T-helper 2 cell treated with Interferon-gamma antibody and Interleukin-4, amounts not matched to agents 100 ng/mL and 5 ng/mL, for 36 hours (primary cell): Measurements from ENCODE around the gene EIF6. TPM values are rescaled to one million over a fixed set of nuclear protein-coding genes. Genes with fewer than 3 reads are reported as not detected.

ENCODE experiments used
- intact Hi-C: fragments of 100-400 bp; cut with micrococcal nuclease; formaldehyde crosslinking; loops from one replicate; pipeline ENCODE4 v1.15.1; 2023
- total RNA-seq: library from RNA; stranded (reverse); gene quantifications from 2 replicates; pipeline ENCODE4 v1.2.3, GENCODE V29; 2022

EIF6 gene
- total RNA-seq, 1 donor from 2014 or later, result 112 TPM

DNA sequence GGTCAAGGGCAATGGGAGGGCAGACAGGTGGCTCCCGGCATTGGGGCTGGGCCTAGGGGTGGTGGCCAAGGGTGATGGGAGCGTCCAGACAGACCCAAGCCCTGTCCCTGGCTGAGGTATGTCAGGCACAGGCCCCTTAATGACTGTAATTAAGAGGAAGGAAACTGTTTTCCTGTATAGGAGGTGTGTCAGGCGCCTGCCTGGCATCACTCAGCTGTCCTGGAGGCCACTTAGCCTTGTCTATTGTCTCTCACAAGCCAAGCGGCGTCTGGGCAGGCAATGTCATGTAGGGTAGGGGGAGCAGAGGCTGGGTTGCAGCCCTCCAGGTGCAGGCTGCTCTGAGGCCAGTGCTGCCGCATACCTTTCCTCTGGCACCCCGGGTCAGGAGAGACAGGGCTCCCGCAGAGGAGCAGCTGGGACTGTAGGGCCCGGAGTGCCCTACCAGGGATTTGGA, 11.6 kb upstream of the EIF6 start:
- intact Hi-C loops, result no loop called here

DNA sequence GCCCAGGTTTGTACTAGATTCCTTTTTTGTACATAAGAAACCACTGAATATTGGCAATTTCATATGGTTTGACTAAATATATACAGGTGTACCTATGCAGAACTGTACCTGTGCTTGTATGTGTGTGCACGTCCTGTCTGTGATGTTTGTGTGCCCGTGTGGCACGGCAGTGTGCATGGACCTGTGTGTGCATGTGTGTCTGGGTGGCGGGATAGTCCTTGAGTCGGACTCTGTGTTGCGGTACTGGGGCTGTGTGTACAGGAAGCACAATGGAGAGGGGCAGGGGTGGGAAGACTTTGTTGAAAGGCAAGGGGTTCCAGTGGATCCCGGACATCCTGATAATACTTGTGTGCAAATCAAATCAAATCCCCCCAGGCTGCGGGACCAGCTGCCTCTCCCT, 11.1 kb upstream of the EIF6 start:
- intact Hi-C loops, result no loop called here

DNA sequence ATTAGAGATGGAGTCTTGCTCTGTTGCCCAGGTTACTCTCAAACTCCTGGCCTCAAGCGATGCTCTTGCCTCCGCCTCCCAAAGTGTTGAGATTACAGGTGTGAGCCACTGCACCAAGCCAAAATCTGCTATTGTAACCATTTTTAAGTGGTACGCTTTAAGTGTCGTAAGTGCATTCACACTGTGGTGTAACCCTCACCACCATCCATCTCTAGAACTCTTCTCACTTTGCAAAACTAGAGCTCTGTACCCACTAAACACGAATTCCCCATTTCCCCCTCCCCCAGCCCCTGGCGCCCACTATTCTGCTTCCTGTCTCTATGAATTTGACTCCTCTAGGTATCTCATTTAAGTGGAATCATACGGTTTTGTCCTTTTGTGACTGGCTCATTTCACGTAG, 10.5 kb upstream of the EIF6 start:
- intact Hi-C loops, result no loop called here

DNA sequence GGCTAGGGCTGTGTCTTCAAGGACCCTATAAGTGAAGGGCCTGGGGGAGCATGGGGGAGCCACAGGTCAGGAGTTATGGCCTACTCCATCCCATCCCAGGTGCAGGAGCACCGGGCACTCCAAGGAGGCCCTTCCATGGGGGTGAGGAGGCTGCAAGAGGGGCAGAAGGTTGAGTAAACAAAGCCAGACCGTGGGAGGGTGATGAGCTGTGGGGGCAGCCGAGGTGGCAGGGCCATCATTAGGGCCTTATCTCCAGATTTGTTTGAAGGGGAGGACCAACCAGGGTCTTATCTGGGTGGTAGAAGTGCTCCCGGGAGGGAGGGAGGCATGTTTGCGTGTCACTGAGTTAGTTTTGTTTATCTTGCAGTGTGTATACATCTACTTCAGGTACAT, 9.7 kb upstream of the EIF6 start:
- intact Hi-C loops, result no loop called here

DNA sequence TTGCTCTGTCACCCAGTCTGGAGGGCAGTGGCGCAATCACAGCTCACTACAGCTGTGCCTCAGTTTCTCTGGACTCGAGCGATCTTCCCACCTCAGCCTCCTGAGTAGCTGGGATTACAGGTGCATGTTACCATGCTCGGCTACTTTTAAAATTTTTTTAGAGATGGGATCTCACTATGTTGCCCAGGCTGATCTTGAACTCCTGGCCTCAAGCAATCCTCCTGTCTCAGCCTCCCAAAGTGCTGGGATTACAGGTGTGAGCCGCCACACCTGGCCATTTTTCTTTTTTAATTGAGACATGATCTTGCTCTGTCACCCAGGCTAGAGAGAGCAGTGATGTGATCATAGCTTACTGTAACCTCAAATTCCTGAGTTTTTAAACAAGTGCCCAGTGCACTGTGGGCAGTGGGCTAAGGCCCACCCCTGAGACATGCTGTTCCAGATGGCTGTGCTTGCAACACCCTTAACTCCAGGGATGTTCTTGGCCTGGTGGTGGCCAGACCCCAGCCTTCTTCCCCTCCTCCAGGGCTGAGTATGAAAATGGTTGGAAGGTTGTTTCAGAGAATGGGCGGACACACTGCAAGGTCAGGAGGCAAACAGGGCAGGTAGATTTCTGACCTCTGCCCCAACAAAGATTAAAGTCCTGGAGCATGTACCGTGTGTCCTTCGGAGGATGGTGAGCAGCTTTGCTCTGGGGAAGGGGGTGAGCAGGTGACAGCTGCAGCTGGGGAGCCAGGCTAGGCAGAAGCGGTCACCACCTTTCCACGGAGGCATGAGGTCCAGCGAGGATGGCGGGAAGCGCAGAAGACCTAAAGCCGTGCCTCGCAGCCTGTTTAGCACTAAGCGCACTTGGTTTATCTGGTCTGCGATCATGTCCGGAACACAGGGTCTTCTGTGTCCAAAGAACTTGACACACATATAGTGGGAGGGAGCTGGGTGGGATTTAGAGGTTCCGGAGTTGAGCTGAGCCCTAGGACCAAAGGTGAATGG, 9.0 kb upstream of the EIF6 start:
- intact Hi-C loops, result no loop called here

DNA sequence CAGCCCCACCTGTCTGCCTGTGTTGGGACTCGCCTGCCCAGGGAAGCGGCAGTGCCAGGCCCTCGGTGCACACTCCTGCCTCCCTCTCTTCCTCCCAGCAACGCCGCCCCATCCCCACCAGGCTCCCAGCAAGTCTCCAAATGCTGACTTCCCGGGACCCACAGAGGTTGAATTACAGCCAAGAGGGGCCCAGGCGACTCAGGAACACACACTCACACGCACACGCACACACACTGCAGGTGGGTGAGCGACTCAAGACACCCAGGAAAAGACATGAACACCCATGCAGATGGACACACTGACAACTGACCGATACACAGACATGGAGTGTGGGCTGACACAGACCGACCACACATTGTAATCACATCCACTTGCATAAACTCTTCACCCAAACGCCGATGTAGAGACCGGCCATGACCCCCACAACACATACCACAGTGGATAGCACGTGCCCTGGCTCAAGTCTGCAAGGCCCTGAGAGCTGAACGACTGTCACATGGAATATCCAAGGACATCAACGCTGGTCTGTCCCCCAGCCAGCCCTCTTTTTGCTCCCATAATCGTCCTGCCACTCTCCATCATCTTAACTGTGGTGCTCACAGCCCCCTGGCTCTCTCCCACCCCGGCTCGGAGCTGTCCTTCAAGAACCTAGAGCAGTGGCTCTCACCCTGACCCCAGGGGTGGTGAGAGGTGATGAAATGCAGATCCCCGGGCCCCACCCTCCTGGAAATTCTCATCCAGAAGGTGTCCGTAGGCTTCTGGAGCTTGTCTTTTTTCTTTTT, 8.1 kb upstream of the EIF6 start:
- intact Hi-C loops, result no loop called here

DNA sequence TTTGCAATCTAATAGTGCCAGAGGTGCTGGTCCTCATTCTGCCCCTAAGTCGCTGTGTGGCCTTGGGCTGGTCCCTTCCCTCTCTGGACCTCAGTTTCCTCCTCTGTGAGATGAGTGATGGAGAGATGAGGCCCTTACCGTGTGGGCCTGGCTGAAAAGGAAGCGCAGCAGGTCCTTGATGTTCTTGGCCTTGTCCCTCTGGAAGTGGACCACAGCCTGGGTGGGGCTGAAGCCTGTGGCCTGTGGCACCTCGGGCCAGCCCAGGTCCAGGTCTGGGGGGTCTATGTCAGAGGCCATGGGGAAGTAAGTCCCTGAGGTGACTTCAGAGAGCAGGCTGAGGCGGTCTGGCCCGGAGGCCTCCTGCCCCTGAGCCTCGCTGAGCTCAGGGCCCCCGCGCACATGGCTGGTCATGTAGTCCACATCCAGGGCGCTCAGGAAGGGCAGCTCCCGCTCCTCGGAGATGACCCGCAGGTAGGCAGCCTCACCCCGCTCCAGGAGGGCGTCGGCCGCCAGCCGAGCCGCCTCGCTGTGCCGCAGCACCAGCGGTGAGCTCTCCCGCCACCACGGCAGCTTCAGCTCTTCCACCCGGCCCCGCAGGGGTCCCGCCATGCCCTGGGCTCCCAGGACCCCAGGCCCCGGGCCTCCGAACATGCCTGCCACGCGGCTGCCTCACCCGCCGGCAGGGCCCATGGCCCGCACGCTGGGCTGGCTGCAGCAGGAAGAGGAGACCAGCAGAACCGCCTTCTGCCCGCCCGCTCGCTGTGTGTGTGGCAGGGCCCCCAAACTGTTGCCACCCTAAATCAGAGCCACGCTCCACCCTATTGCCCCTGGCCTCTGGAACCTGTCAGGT, 7.3 kb upstream of the EIF6 start, which contains the start of gene FAM83C:
FAM83C (minus strand) TSS at position 772 of the 850 bp plus-strand sequence; CDS start at position 651, 121 bp downstream.
- intact Hi-C loops, result no loop called here

DNA sequence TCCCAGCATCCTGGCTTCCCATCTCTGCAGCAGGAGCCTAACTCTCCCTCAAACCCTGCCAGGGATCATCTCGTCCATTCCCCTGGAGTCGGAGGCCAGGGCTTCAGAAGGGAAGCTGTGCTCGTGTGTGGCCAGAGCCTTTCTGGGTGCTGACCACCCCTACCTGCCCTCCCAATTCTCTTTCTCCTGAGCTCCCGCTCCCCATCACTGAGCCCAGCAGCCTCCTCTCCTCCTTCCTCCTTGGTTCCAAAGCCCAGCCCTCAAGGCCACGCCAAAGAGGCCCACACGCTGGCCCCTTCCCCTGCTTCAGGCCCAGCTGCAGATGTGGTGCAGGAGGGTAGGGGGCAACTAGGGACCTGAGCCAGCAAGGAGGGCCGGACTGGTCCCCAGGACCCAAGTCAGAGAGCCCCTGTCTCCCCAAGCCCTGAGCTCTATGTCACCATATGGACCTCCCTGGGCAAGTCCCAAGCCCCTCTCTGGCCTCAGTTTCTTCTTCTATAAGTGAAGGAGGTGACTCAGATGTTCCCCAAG, 6.4 kb upstream of the EIF6 start:
- intact Hi-C loops, result no loop called here

DNA sequence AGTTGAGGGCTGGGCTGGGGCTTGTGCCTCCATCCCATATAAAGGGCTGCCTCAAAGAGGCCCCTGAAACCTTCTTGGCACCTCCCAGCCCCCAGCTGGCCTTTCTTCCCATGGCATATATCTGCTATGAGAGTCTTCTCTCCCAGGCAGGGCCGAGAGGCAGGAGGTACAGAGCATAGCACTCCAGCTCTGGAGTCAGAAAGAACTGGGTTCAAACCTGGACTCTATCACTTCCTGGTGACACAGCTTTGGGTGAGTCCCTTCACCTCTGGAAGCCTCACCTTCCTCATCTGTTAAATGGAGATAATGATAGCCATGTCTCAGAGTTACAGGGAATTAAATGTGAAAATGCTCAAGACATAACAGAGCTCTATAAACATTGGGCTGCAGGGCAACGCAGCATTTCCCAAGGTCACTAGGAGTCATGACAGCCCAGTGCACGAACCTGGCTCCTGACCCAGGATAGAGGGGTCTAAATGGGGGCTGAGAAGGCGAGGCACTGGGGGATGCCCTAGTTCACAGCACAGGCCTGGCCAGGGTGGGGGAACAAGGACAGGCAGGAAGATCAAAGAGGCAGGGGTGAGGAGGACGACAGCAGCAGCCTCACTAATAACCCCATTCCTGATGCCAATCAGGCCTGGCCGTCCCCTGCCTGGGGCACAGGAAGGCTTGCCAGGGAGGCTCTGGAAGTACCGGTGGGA, 5.8 kb upstream of the EIF6 start:
- intact Hi-C loops, result no loop called here

DNA sequence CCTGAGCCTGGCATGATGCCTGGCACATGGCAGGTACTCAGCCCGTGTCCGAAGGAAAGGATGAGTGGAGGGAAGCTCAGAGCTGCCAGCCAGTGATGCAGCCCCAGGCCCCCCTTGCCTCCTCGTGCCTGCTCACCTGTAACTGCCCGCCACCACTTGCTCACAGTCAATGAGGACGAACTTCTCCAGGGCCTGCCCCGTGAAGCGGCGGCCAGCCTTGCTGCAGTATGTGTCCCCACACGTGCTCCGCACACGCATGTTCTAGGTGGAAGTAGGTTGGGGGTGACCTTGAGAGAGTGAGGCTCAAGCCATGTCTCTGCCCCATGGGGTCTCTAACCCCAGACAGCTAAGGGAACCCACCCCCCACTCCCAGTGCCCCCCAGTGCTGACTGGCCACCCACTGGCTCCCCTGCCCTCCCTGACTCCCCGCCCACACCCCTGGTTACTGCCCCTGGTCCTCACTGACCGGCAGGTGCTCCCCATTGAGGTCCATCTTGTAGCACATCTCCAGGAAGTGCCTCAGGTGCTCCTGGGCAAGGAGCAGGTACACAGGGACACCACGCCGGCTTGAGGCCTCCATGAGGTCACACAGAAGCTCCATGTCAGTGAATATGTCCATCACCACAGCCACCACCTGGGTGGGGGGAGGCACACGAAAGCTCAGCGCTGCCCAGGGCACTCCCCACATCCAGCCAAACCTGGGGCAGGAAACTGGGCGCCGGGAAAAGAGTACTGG, 3.9 kb upstream of the EIF6 start:
- intact Hi-C loops, result no loop called here

DNA sequence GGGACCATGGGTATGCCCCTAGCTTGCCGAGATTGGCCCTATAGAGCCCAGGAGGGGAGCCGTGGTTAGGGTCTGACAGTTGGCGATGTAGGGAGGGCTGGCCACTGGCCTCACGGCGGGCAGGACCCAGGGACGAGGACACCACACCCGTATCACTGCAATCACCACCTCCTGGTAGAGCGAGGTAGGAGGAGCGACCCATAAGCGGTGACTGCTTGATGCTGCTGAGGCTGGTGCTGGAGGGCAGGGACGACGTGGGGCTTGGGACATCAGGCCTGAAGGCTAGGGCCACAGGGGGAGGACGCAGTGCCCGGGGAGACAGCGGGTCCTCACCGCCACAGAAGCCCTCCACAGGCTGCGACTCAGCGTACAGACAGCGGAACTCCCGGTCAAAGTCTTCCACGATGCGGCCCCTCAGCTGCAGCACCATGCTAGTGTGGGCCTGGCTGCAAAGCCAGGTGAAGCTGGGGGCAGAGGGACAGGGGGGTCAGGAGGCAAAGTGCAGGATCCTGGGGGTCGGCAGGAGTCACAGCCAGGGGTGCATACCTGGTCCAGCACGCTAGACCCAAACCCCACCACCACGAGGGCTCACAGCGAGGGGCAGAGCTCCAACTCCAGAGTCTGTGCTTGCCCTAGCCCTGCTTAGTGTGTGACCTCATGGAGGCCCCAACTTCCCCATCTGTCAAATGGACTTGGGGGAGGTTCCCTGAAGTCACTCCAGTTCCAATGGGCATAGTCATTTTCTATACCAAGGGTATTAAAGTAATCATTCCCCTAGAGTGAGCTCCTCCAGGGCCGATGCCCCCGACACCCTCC, 3.1 kb upstream of the EIF6 start:
- intact Hi-C loops, result no loop called here

DNA sequence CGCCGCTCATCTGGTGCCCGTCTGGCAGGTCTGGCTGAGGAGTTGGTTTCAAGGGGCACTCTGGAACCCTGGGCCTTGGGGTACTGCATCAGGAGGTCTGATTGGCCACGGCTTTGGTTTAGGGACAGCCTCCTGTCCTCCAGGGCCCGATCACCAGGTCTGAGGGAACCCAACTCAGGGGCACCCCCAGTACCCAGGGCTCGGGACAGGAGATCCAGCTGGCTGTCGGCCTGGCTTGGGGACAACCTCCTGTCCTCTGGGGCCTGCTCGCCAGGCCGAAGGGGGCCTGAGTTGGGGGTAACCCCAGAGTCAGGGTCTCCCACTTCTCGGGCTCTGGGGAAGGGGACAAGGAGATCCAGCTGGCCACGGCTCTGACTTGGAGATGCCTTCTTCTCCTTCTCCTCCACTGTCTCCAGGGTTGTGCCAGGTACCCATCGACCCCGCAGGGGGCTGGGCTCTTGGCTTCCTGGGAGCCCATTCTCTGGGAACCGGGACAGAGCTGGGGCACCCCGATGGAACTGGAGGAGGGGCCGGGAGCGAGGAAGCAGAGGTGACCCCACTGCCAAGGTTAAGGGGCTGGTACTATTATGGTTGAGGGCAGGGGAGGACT, 2.4 kb upstream of the EIF6 start:
- intact Hi-C loops, result no loop called here

DNA sequence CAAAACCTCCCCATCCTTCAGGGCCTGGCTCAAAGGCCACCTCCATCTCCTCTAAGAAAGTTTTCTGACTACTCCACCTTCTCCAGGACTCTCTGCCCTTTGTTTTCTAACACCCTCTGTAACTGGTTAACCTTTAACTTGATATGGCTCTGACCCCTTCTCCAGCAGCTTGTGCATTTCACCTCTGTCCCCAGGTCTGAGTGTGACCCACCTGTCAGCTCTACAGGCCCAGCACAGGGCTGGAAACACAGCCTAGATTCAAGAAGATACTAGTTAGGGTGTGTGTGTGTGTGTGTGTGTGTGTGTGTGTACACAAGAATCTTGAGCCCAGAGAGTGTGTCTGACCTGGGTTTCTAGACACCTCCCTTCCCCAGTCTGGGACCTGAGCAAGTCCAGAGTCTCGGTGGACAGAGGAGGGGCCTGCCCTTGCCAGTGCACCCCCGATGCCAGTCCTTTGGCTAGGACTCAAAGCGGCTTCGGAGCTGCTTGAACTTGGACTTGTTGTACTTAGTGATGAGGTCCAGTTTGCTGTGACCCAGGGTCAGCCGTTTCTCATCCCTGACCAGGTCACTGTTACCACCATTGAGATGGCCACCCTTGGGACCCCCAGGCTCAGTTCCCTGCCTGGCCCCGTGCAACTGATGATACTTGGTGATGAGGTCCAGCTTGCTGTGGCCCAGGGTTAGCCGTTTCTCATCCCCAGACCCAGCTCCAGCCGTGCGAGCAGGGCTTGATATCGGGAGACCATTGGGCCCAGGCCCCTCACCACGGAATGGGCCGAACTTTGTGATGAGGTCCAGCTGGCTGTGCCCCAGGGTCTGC, 1.7 kb upstream of the EIF6 start:
- intact Hi-C loops, result no loop called here

DNA sequence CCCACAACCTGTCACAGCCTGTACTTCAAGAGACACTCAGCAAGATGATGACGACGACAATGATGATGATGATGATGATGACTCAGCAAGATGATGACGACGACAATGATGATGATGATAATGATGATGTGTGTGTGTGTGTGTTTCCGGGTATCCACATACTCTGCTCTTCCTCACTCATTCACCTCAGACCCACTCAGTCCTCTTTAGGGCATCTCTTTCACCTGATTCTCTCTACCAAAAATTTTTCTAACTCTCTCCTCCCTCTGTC, 1.2 kb upstream of the EIF6 start:
- intact Hi-C loops, result no loop called here

DNA sequence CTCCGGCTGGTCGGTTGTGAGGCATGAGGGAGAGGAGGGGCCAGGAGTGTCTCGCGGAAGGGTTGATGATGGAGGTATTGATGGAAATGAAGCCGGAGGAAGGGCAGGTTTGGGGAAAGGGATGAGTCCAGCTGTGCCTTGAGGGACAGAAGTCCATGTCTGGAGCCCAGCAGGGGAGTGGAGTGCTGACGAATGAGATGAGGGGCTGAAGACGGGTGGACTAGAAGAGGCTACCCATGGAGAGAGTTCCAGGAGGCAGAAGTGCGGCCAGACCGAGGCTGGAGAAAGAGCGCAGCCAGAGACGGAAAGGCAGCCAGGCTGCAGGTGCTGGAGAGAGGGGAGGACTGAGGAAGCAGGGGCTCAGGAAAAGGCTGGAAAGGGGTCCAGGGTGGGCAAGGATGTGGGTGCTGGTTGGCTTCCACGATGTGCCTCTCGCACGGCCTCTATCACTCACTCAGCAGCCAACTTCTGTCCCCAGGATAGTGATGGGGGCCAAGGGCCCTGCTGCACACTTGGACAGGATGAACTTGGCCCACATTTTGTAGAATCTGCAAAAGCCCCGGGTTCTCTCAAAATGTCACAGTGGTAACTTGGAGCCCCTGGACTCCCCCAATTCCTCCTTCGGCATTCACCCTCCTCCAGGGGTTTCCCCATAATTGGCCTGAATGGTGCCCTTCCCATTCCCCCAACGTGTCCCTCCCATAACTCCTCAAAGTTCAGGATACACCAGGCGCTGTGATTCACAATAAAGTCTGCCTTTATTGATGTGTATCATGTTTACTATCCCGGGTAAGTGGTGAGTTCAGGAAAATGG, 627 bp upstream of the EIF6 start:
- intact Hi-C loops, result no loop called here

DNA sequence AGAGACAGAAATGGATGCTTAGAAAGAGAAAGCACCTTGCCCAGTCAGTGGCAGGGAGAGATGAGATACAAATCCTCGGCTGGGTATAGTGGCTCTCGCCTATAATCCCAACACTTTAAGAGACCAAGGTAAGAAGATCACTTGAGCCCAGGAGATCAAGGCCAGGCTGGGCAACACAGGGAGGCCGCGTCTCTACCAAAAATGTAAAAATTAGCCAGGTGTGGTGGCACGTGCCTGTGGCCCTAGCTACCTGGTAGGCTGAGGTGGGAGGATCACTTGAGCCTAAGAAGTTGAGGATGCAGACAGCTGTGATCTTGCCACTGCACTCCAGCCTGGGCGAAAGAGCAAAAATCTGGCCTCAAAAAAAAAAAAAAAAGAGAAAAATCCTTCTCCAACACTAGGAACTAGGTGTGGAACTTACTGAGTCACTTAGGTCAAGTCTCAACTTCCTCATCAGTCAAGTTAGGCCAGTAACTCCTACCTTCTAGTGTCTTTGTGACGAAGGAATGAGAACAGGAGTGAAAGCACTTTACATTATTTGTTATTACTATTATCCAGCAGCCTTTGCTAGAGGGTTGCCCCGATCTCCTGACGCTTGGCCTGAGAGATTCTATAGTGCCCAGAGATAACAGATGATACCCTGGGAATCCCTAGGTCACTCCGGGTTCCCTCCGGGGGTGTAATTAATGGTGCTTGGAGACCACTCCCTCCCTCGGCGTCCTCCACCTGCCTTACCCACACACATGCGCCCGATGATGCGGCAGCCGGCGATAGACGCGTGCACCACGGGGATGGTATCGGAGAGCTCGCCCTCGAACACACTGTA, 918 bp downstream of the EIF6 start:
- intact Hi-C loops, result no loop called here
